Kidney glomerular epithelial cell (primary cell): ENCODE results near the gene MYO1E.
"Not testable (repeated sequence)": the region's sequence is repeated elsewhere in the genome, so short reads cannot be mapped to it uniquely, and the experiment has no call there.

Source experiments
- DNase-seq: peaks from one replicate; lab custom pipeline; 2025; lab: John Stamatoyannopoulos, UW

MYO1E gene

GRCh38 chr15:59131456-59131855, 241.2 kb downstream of the MYO1E start:
- no peak for DNase-seq

GRCh38 chr15:59127255-59127654, 245.4 kb downstream of the MYO1E start:
- not testable (repeated sequence) for DNase-seq

GRCh38 chr15:59125683-59126082, 247.0 kb downstream of the MYO1E start:
- not testable (repeated sequence) for DNase-seq

- no peak for DNase-seq
Observed at GRCh38 chr15:59124261-59124660, 248.4 kb downstream of the MYO1E start.

- DNase-seq = no peak
Observed at GRCh38 chr15:59120937-59121336, 251.7 kb downstream of the MYO1E start.

- no peak for DNase-seq
Observed at GRCh38 chr15:59119625-59120024, 253.0 kb downstream of the MYO1E start.

- no peak for DNase-seq
Observed at GRCh38 chr15:59116771-59117170, 255.9 kb downstream of the MYO1E start.

- no peak for DNase-seq
Observed at GRCh38 chr15:59116141-59116540, 256.5 kb downstream of the MYO1E start.

GRCh38 chr15:59115047-59115446, 257.6 kb downstream of the MYO1E start:
- DNase-seq = no peak

- DNase-seq = no peak
Observed at GRCh38 chr15:59111251-59111650, 261.4 kb downstream of the MYO1E start.

- no peak for DNase-seq
Observed at GRCh38 chr15:59105854-59106253, 266.8 kb downstream of the MYO1E start.

GRCh38 chr15:59104912-59105732, 267.5 kb downstream of the MYO1E start, which contains the start of gene CCNB2:
TSS of gene CCNB2 (plus strand) at chr15:59105146. CDS start at chr15:59105269, 123 bp downstream.
- peak; percentile 89 for DNase-seq

- no peak for DNase-seq
Observed at GRCh38 chr15:59104602-59104911, 268.1 kb downstream of the MYO1E start.

GRCh38 chr15:59099162-59099685, 273.4 kb downstream of the MYO1E start:
- no peak for DNase-seq

- DNase-seq = no peak
Observed at GRCh38 chr15:59096429-59096828, 276.2 kb downstream of the MYO1E start.

- no peak for DNase-seq
Observed at GRCh38 chr15:59094077-59094476, 278.6 kb downstream of the MYO1E start.

- no peak for DNase-seq
Observed at GRCh38 chr15:59087731-59088130, 284.9 kb downstream of the MYO1E start.
